Neural progenitor cell (in vitro differentiated cells): ENCODE measurements around the gene IL17RB. TPM values are rescaled to one million over a fixed set of nuclear protein-coding genes. Genes with fewer than 3 reads are reported as not detected.

ENCODE experiments used
- DNase-seq: peaks from one replicate; pipeline ENCODE4 v3.0.0-alpha.2; 2016; ENCODE audit warnings: low spot score
- H2AFZ ChIP-seq: fragments of 200-600 bp; sonication (generic); replicated peaks from 2 replicates; pipeline ENCODE4 v1.6.1; 2016; ENCODE audit warnings: antibody characterized with exemption
- H3F3A ChIP-seq: fragments of 200-600 bp; sonication (generic); 2 replicates; pipeline ENCODE4 v1.6.1; 2016; ENCODE audit warnings: antibody characterized with exemption, low read depth
- H3K27ac ChIP-seq: fragments of 200-600 bp; sonication (generic); 2 replicates; pipeline ENCODE4 v1.5.1; 2016; ENCODE audit warnings: mild to moderate bottlenecking
- H3K27me3 ChIP-seq: fragments of 200-600 bp; sonication (generic); 2 replicates; pipeline ENCODE4 v1.6.1; 2016; ENCODE audit warnings: mild to moderate bottlenecking, moderate library complexity
- H3K36me3 ChIP-seq: fragments of 200-600 bp; sonication (generic); 2 replicates; pipeline ENCODE4 v1.5.1; 2016
- H3K4me1 ChIP-seq: fragments of 200-600 bp; sonication (generic); 2 replicates; pipeline ENCODE4 v1.6.1; 2016; ENCODE audit warnings: mixed run types
- H3K4me2 ChIP-seq: fragments of 200-600 bp; sonication (generic); 2 replicates; pipeline ENCODE4 v1.6.1; 2016
- H3K4me3 ChIP-seq: fragments of 200-600 bp; sonication (generic); 2 replicates; pipeline ENCODE4 v1.5.1; 2016
- H3K79me2 ChIP-seq: fragments of 200-600 bp; sonication (generic); 2 replicates; pipeline ENCODE4 v1.6.1; 2016; ENCODE audit warnings: low read depth
- H3K9ac ChIP-seq: fragments of 200-600 bp; sonication (generic); 2 replicates; pipeline ENCODE4 v1.6.1; 2016
- H3K9me3 ChIP-seq: fragments of 200-600 bp; sonication (generic); 2 replicates; pipeline ENCODE4 v1.5.1; 2016; ENCODE audit warnings: low read depth
- H4K20me1 ChIP-seq: fragments of 200-600 bp; sonication (generic); 2 replicates; pipeline ENCODE4 v1.6.1; 2016; ENCODE audit warnings: low read depth
- H3K27ac Mint-ChIP-seq: 3 replicates; pipeline ENCODE4 v1.8.0; 2021; ENCODE audit warnings: mixed read lengths
- H3K27me3 Mint-ChIP-seq: 2 replicates; pipeline ENCODE4 v1.8.0; 2022; ENCODE audit warnings: low read depth, mild to moderate bottlenecking, inconsistent platforms, moderate library complexity, mixed read lengths; ENCODE audit not compliant: insufficient read depth
- H3K36me3 Mint-ChIP-seq: 3 replicates; pipeline ENCODE4 v1.8.0; 2021; ENCODE audit warnings: mixed read lengths
- H3K4me1 Mint-ChIP-seq: 3 replicates; pipeline ENCODE4 v1.8.0; 2021; ENCODE audit warnings: mixed read lengths
- H3K4me3 Mint-ChIP-seq: 3 replicates; pipeline ENCODE4 v1.8.0; 2021; ENCODE audit warnings: mild to moderate bottlenecking, moderate library complexity, mixed read lengths
- H3K9me3 Mint-ChIP-seq: 3 replicates; pipeline ENCODE4 v1.8.0; 2020; ENCODE audit warnings: mixed read lengths
- CTCF ChIP-seq: fragments of 200-600 bp; sonication (generic); IDR thresholded peaks from 2 replicates; pipeline ENCODE4 v1.5.1; 2017; ENCODE audit warnings: antibody characterized with exemption, mild to moderate bottlenecking
- EZH2 ChIP-seq: fragments of 200-600 bp; sonication (generic); IDR thresholded peaks from 2 replicates; pipeline ENCODE4 v1.6.1; 2017; ENCODE audit warnings: antibody characterized with exemption, mild to moderate bottlenecking, moderate library complexity
- EZH2phosphoT487 ChIP-seq: fragments of 200-600 bp; sonication (generic); IDR thresholded peaks from 2 replicates; pipeline ENCODE4 v1.6.1; 2017; ENCODE audit warnings: antibody characterized with exemption
- total RNA-seq: library from RNA; depleted of rRNA; stranded (reverse); fragments of >200 nt; gene quantifications from 2 replicates; pipeline ENCODE4 v1.2.3, GENCODE V29; 2015; ENCODE audit warnings: low replicate concordance

Gene IL17RB
- total RNA-seq, 1 donor from 2014 or later = 3.4 TPM

GRCh38 chr3:53818221-53819162 lies 27.9 kb upstream of the IL17RB start:
- DNase-seq = no peak
- H3K27me3 Mint-ChIP-seq = no peaks in the 10 kb centered on the region
- H3K9ac ChIP-seq = no peak overlapping the region
- no peaks in the 10 kb centered on the region for H3K36me3 Mint-ChIP-seq
- no peaks in the 10 kb centered on the region for H3K4me1 ChIP-seq
- no peak for TF ChIP-seq CTCF
- no peak for TF ChIP-seq EZH2phosphoT487
- TF ChIP-seq EZH2 = no peak
- no peaks in the 10 kb centered on the region for H3K9me3 Mint-ChIP-seq
- no peak overlapping the region for H3K4me3 Mint-ChIP-seq
- no peaks in the 10 kb centered on the region for H4K20me1 ChIP-seq
- H3K36me3 ChIP-seq = no peaks in the 10 kb centered on the region
- H3K4me2 ChIP-seq = no peak overlapping the region
- no peak overlapping the region for H2AFZ ChIP-seq
- no peak overlapping the region for H3K27ac ChIP-seq
- H3K27me3 ChIP-seq = no peaks in the 10 kb centered on the region
- H3K4me3 ChIP-seq = no peak overlapping the region
- no peaks in the 10 kb centered on the region for H3K9me3 ChIP-seq
- no peak overlapping the region for H3K27ac Mint-ChIP-seq
- peaks cover 7% of the 10 kb centered on the region for H3K4me1 Mint-ChIP-seq
- no peaks in the 10 kb centered on the region for H3F3A ChIP-seq
- H3K79me2 ChIP-seq = no peaks in the 10 kb centered on the region

- Mint-ChIP-seq H3K27ac (no peak overlapping the region), H3K36me3 (no peaks in the 10 kb centered on the region), H3K27me3 (no peaks in the 10 kb centered on the region), H3K4me3 (no peak overlapping the region), H3K9me3 (no peaks in the 10 kb centered on the region), H3K4me1 (peaks cover 11% of the 10 kb centered on the region)
- Histone ChIP-seq H2AFZ (no peak overlapping the region), H3K4me1 (no peaks in the 10 kb centered on the region), H3F3A (no peaks in the 10 kb centered on the region), H3K27me3 (no peaks in the 10 kb centered on the region), H3K9me3 (no peaks in the 10 kb centered on the region), H3K36me3 (no peaks in the 10 kb centered on the region), H4K20me1 (no peaks in the 10 kb centered on the region), H3K4me2 (no peak overlapping the region), H3K79me2 (no peaks in the 10 kb centered on the region), H3K4me3 (no peak overlapping the region), H3K9ac (no peak overlapping the region), H3K27ac (no peak overlapping the region)
- DNase-seq = no peak
- TF ChIP-seq EZH2 = no peak
Measured at GRCh38 chr3:53819163-53819868, 27.1 kb upstream of the IL17RB start.

- H3K9me3 Mint-ChIP-seq = no peaks in the 10 kb centered on the region
- Histone ChIP-seq H3K4me2 (no peak overlapping the region), H3K9me3 (no peaks in the 10 kb centered on the region), H4K20me1 (no peaks in the 10 kb centered on the region), H3K79me2 (no peaks in the 10 kb centered on the region), H3F3A (no peaks in the 10 kb centered on the region), H3K9ac (no peak overlapping the region), H3K27ac (no peak overlapping the region), H3K4me1 (no peaks in the 10 kb centered on the region), H3K36me3 (no peaks in the 10 kb centered on the region), H2AFZ (no peak overlapping the region), H3K4me3 (no peak overlapping the region), H3K27me3 (no peaks in the 10 kb centered on the region)
- H3K36me3 Mint-ChIP-seq = no peaks in the 10 kb centered on the region
- H3K4me1 Mint-ChIP-seq = peaks cover 13% of the 10 kb centered on the region
- H3K27ac Mint-ChIP-seq = no peak overlapping the region
- DNase-seq = no peak
- no peak overlapping the region for H3K4me3 Mint-ChIP-seq
- no peaks in the 10 kb centered on the region for H3K27me3 Mint-ChIP-seq
- TF ChIP-seq CTCF (no peak), EZH2phosphoT487 (no peak), EZH2 (no peak)
Measured at GRCh38 chr3:53820084-53820483, 26.3 kb upstream of the IL17RB start.
